HG02938 (cell line): ENCODE results near the gene ACTN1.

Experiments
- ATAC-seq: cut with Tn5 transposase; IDR thresholded peaks from one replicate; pipeline ENCODE4 v1.9.1; 2021; ENCODE audit warnings: mild to moderate bottlenecking, moderate library complexity; ENCODE audit not compliant: unreplicated experiment

The ACTN1 gene

GRCh38 chr14:68970038-68970612, 9.0 kb downstream of the ACTN1 start:
- ATAC-seq = no peak

GRCh38 chr14:68969278-68970033, 9.6 kb downstream of the ACTN1 start:
- ATAC-seq = no peak

GRCh38 chr14:68968721-68969120, 10.4 kb downstream of the ACTN1 start:
- ATAC-seq = no peak

- ATAC-seq = no peak
Observed at GRCh38 chr14:68968051-68968450, 11.1 kb downstream of the ACTN1 start.

- ATAC-seq = no peak
Observed at GRCh38 chr14:68967459-68967940, 11.6 kb downstream of the ACTN1 start.

- ATAC-seq = no peak
Observed at GRCh38 chr14:68966872-68967301, 12.2 kb downstream of the ACTN1 start.

- ATAC-seq = no peak
Observed at GRCh38 chr14:68965261-68965761, 13.8 kb downstream of the ACTN1 start.

- ATAC-seq = no peak
Observed at GRCh38 chr14:68964300-68965093, 14.6 kb downstream of the ACTN1 start.

GRCh38 chr14:68962681-68963080, 16.4 kb downstream of the ACTN1 start:
- ATAC-seq = no peak

GRCh38 chr14:68961781-68962584, 17.1 kb downstream of the ACTN1 start:
- ATAC-seq = no peak

GRCh38 chr14:68961361-68961760, 17.7 kb downstream of the ACTN1 start:
- ATAC-seq = no peak

- no peak for ATAC-seq
Observed at GRCh38 chr14:68960123-68960522, 19.0 kb downstream of the ACTN1 start.

- ATAC-seq = no peak
Observed at GRCh38 chr14:68959035-68959434, 20.1 kb downstream of the ACTN1 start.

GRCh38 chr14:68958553-68958952, 20.5 kb downstream of the ACTN1 start:
- no peak for ATAC-seq

GRCh38 chr14:68957775-68958174, 21.3 kb downstream of the ACTN1 start:
- ATAC-seq = no peak

GRCh38 chr14:68956724-68957123, 22.4 kb downstream of the ACTN1 start:
- ATAC-seq = no peak

GRCh38 chr14:68955851-68956179, 23.3 kb downstream of the ACTN1 start:
- ATAC-seq = no peak

- no peak for ATAC-seq
Observed at GRCh38 chr14:68955164-68955850, 23.8 kb downstream of the ACTN1 start.

GRCh38 chr14:68953196-68953555, 25.9 kb downstream of the ACTN1 start:
- no peak for ATAC-seq

GRCh38 chr14:68952531-68953195, 26.4 kb downstream of the ACTN1 start:
- no peak for ATAC-seq
